ENCODE measurements around the gene CDC25B. TPM values are rescaled to one million over a fixed set of nuclear protein-coding genes. Genes with fewer than 3 reads are reported as not detected.
A peak's percentile ranks its signal among the peaks of the same experiment; 100 is the strongest.

The CDC25B gene
- total RNA-seq, 1 experiment from 2014 or later: 13.9 TPM

DNA sequence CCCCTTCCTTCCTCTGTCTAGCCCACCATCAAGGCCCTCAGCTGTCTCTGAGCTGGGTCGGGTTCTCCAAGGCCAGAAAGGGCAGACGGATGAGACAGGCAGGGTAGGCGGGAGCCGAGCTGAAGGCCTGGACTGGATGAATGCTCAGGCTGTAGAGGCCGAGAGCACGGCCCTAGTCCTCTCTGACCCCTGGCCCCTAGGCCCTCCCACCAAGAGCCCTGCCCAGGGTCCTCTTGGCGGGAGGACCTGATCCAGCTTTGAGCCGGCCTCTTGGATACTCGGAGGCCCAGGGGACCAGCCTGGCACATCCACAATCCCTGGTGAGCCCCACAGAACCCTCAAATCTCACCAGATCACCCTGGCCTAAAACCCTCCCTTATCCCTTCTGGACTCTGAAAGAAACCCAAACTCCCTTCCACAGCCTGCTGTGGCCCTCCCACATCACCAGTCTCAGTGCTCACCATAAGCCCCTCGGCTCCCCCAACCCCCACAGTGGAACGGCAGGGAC, 36.7 kb upstream of the CDC25B start:
- Histone ChIP-seq H3K4me3 (no peak overlapping the region), H3K36me3 (no peaks in the 10 kb centered on the region), H3K27me3 (no peaks in the 10 kb centered on the region), H3K9me3 (no peaks in the 10 kb centered on the region)
- DNase-seq: no peak

DNA sequence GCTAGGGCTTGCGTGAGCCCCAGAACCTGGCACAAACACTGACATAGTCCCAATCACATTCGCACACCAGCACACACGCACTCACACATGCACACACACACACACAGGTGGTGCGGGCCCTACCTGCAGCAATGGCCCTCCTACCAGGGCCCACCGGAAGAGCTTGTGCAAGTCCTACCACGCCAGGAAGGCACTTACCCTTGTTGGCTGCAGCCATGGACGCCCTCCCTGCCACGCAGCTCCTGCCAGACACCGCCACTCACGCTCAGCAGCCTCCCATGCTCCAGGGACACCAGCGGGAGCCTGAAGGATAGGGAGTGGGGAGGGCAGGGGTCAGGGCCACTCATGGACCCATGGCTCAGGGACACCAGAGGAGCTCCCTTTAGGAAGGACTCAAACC, 36.2 kb upstream of the CDC25B start:
- H3K4me3 ChIP-seq: no peak overlapping the region
- no peaks in the 10 kb centered on the region for H3K36me3 ChIP-seq
- H3K9me3 ChIP-seq: no peaks in the 10 kb centered on the region
- no peaks in the 10 kb centered on the region for H3K27me3 ChIP-seq
- DNase-seq: no peak

DNA sequence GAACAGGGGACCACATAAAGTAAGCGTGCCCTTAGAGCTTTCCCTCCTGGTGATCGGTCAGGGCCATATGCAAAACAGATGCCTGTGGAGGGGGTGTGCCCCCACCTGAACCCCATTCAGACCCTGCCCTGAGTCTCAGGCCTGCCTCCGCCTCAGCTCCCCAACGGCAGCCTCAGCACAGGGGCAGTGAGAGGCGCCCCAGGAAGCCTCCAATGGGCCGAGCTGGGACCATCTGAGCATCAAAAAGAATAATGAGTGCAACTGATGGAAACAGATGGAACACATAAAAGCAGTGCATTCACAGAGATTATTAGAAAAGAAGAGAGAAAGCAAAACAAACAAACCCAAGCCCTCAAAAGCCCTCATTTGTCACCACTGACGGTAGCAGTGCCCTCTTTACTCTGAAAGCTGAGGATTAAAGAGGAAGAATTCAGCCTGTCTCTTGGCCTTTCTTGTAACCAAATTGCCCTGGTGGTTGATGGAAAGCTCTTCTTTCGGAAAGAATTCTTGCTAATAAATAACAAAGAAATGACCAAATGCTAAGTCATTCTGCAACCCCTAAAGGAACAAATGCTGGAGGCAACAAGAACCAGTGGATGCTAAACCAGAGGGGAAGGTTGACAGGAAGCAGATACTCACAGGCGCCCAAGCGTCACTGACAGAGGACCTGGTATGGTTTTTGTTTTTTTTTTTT, 35.3 kb upstream of the CDC25B start:
- Histone ChIP-seq H3K36me3 (no peaks in the 10 kb centered on the region), H3K27me3 (no peaks in the 10 kb centered on the region), H3K9me3 (no peaks in the 10 kb centered on the region), H3K4me3 (no peak overlapping the region)
- no peak for DNase-seq

DNA sequence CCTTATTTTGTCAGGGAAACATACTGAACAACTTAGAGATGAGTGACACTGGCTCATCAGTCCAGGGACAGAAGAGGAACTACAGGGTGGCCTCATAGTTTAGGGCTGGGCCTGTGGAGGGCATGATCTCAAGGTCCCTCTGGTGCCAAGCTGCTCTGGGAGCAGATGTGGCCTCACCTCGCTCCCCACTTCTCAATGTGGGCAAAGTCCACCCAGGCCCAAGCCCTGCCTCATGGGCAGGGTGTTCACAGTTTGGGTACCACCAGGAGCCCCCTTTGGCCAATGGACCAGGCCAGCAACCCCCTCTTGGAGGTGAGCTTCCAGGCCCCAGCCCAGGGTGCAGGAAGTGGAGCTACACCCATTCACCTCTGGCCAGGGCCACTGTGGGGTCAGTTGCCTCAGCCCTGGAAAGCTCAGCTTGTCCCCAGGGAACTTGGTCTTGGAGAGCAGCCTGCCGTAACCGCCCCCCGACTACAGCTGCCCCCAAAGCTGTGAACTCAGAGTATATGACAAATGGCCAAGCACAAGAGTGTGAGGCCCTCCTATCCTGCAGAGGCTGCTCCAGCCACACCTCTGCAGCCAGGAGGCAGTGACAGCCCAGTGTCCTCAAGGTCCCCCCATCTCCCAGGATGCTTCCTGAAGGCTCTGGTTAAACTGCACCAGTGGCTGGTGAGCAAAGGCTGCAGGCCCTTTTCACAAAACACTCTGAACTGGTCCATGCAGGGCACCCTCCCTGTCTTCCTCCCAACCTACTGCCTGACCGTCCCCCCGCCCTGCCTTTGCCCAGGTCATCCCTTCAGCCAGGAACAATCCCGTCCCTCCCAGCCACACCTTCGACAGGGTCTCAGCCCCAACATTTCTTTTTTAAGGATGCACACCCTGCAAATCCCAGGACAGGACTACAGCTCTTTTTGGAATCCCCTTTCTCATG, 32.2 kb upstream of the CDC25B start:
- no peak for DNase-seq
- no peaks in the 10 kb centered on the region for H3K36me3 ChIP-seq

DNA sequence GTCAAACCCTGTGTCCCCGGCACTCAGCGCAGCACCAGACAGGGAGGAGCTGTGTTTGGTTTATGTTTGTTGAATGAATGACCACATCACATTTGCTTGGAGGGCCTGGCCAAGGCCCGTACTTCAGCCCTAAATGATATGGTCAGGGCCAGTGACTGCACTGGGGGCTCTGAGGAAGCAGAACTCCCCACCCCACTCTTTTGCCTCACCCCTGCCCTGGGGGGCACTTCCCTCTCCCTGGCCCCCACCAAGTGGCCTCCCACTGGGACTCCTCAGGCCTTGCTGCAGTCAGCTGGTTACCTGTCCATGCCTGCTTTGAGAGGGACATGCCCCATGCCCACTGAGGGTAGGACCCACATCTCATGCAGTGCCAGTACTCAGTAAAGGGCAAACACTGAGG, 31.5 kb upstream of the CDC25B start:
- H3K9me3 ChIP-seq: no peaks in the 10 kb centered on the region
- DNase-seq: no peak
- no peaks in the 10 kb centered on the region for H3K36me3 ChIP-seq
- H3K27me3 ChIP-seq: no peaks in the 10 kb centered on the region
- H3K4me3 ChIP-seq: no peak overlapping the region

More for the DNA sequence above, 32.2 kb upstream of the CDC25B start:
- Histone ChIP-seq H3K4me3 (no peak overlapping the region), H3K27me3 (no peaks in the 10 kb centered on the region), H3K9me3 (no peaks in the 10 kb centered on the region)

DNA sequence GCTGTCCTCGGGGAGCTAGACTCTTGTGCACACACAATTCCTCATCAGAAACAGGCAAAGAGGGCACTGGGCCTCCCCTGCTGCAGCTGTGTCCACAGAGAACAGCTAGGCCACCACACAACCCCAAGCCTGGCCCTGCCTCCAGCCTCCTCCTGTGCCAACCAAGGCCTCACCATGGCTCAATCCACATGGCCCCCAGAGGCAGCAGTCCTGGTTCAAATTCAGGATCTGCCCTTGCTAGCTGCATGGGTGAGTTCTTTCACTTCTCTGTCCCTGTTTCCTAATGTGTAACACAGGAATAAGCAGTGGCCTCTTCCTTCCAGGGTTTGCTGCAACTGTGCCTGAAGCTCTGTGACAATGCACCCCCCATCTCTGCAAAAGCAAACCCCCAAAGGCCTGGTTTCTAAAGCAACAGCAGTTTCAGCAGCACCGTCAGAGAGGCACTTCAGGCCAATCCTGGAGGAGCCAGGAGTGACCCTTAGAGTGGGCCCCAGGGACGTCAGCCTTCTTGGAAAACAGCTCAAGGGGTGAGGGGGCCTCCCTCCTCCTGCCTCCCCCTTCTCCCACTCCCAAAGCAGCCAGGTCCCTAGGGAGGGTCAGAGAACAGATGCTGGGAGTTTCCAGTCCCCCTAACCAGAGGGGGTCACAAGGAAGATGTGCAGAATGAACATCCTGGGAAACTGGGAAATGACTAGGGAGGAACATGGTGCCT, 30.8 kb upstream of the CDC25B start:
- no peaks in the 10 kb centered on the region for H3K9me3 ChIP-seq

DNA sequence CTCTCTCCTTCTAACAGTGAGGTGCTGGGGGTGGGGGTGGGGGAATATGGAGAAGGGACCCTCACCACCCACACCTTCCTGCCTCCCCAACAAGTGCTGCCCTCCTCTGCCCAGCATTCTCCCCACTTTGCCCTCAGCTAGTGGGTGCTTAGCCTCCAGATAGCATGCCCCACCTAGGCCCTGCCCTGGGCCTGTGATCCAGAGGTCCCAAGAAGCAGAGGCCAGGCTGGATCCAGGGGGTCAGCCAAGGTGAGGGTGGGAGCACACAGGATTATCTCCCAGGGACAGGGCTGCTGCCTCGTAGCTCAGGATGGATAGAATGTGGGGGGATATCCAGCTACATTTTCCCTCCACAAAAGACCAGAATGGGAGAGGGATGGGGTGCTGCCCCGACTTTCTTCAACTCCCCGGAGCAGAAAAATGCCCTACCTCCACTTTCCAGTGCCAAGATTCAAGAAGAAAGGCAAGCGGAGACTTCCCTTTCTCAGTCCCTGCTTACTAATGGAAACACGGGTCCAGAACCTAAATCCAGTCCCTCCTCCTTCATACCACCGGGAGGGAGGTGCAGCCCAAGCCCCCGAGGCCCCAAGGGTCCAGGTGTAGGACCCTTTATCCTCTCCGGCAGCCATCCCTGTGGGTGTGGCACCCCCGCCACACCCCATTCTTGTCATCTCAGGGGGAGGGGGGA, 29.5 kb upstream of the CDC25B start:
- Histone ChIP-seq H3K36me3 (no peaks in the 10 kb centered on the region), H3K4me3 (peak overlapping the region; percentile 77), H3K27me3 (no peaks in the 10 kb centered on the region), H3K9me3 (no peaks in the 10 kb centered on the region)
- no peak for DNase-seq

More for the DNA sequence above, 30.8 kb upstream of the CDC25B start:
- no peak for DNase-seq
- Histone ChIP-seq H3K4me3 (no peak overlapping the region), H3K36me3 (no peaks in the 10 kb centered on the region), H3K27me3 (no peaks in the 10 kb centered on the region)

DNA sequence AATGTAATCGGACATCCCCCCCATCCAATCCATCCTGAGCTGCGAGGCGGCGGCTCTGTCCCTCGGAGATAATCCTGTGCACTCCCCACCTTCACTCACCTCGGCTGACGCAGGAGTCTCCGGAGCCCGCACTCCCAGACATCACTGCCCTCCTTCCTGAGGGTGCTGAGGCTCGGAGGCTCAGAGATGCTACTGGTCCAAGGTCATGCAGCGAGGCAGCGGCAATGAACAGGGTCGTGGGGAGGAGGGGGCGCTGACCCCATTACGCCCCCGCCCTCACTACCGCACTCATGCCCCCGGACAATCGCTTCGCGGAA, 29.0 kb upstream of the CDC25B start:
- DNase-seq: no peak
- Histone ChIP-seq H3K27me3 (no peaks in the 10 kb centered on the region), H3K9me3 (no peaks in the 10 kb centered on the region), H3K4me3 (peak overlapping the region; percentile 77), H3K36me3 (no peaks in the 10 kb centered on the region)

DNA sequence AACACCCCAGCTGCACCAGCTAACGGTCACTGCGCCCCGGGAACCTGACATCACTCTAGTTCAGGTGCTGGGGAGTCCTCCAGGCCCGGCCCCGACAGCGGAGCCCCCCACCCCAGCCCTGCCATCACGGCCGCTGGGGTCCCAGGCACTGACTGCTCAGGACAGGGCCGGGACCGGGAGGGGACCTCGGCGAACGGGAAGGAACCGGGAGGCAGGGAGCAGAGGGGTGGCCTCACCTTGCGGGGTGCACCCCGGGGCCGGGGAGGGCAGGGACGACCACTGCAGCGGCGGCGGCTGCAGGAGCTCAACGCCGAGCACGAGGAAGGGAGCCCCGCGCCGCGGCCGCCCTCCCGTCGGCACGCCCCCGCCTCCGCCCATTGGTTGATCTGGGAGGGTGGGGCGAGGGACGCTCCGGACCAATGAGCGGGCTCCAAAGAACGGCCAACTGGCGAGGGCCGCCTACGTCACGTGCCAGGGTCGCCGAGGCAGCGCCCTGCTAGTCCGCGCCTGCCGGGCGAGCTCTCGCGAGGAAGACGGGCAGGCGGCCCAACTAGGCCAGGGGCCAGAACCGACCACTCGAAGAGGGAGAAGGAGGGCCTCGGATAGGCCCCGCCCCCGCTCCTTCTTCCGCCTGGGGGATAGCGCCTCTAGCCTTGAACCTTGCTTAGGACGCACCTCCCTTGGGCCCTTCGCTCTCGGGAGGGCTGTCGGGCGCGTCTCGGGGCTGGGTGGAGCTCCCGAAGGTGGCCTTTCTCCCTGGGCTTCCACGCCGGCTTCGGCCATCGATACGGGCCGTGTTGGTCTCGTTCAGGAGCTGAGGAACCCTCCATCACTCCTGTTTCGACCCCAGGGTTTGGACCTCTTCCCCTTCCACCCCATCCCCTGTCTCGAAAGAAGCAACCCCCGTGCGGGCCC, 28.4 kb upstream of the CDC25B start, which contains the start of gene ADISSP:
Gene ADISSP (minus strand): TSS at position 327 of the 915 bp plus-strand sequence. CDS start 7,653 bp downstream, outside the sequence.
- DNase-seq: peak; percentile 98
- no peaks in the 10 kb centered on the region for H3K9me3 ChIP-seq
- no peaks in the 10 kb centered on the region for H3K27me3 ChIP-seq
- H3K4me3 ChIP-seq: peak within 1 kb of the TSS; percentile 77
- H3K36me3 ChIP-seq: no peaks in the 10 kb centered on the region

DNA sequence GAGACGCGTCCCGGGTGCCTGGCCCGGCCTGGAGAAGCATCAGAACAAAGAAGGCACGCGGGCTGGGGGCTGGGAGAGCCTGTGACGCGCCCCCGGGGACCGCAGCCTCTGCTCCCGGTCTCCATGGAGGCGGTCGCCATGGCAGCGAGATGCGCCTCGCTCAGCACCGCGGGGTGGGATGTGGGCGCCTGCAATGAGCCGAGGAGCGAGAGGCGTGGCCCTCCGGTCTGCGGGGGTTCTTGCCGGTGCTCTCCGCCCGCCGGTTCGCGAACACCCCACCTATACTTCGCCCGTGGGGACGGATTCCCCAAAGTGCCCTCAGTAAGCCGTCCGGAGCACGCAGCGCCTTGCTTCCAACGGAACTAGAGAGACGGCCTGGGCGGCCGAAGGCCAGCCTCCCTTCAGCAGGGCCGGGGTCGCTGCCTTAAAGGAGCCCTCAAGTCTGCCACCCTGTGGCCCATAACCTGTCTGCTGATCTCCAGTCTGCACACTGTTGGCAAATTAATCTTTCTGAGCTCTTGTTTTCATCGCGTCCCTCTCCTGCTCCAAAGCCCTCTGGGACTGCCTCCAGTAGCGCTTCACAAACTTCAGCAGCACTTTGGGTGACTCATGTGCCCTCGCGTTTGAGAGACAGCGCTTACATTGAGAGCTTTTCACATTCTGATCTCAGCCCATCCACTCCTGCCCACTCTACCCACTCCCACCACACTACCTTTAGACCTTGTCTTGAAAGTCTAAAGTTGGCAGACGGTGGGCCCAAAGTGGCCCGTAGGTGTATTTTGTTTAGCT, 27.6 kb upstream of the CDC25B start:
- Histone ChIP-seq H3K4me3 (peak overlapping the region; percentile 77), H3K27me3 (no peaks in the 10 kb centered on the region), H3K9me3 (no peaks in the 10 kb centered on the region), H3K36me3 (no peaks in the 10 kb centered on the region)
- peak; percentile 76 for DNase-seq

DNA sequence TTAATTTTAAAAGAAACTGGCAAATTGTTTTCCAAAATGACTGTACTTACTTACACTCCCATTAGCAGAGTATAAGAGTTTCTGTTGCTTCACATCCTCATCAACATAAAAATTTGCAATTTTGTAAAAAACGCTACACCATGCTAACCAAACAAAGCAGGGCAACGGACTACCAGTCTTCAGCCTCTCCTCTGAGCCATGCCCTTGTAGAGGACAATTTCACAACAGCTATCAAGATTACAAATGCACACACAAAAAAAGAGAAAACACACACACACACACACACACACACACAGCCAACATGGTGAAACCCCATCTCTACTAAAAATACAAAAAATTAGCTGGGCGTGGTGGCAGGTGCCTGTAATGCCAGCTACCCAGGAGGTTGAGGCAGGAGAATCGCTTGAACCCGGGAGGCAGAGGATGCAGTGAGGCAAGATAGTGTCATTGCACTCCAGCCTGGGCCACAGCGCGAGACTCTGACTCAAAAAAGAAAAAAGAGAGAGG, 24.5 kb upstream of the CDC25B start:
- Histone ChIP-seq H3K4me3 (no peak overlapping the region), H3K36me3 (no peaks in the 10 kb centered on the region), H3K9me3 (no peaks in the 10 kb centered on the region), H3K27me3 (no peaks in the 10 kb centered on the region)
- no peak for DNase-seq

DNA sequence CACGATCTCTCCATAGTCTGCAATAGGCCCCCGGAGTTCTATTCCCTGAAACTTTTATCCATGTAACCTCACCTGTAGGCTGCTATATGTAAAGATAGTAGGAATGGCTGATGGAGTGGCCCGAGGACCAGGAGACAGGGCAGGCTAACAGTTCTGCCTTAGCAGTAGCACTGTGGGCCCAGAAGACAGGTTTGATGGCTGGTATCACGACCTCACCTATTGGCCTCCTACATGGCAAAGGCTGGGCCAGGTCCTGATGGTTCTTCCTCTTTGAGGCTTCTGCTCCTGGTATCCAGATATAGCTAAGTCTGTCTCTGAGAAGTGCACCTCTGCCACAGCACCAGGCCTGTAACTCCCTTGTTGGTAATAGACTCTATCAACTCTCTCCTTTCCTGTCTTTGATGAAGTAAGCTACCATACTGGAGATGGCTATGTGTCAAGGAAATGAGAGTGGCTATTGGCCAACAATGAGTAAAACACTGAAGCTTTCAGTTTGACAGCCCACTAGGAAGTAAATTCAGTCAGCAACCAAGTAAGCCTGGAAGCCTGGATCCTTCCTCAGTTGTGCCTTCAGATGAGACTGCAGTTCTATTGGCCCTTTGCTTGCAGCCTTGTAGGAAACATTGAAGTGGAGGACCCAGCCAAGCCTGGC, 20.5 kb upstream of the CDC25B start:
- no peak for DNase-seq

DNA sequence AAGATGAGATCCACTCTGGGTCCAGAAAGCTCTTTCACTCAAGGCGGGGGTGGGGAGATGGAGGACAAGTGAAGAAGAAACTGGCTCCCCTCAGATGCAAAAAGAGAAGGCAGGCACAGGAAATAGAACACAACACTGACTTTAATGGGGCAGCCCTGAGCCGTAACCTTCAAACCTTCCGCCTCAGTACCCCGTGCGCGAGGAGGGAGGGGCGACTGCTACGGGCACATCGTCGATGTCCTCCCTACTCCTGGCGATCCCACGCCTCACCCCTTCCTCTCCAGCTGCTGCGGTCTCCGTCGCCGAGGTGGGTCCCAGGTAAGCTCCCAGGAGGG, 18.8 kb upstream of the CDC25B start:
- Histone ChIP-seq H3K4me3 (no peak overlapping the region), H3K9me3 (no peaks in the 10 kb centered on the region), H3K36me3 (peaks cover 5% of the 10 kb centered on the region; the same call in 1 of the 2 replicates), H3K27me3 (no peaks in the 10 kb centered on the region)
- no peak for DNase-seq

More for the DNA sequence above, 20.5 kb upstream of the CDC25B start:
- H3K36me3 ChIP-seq: no peaks in the 10 kb centered on the region
- no peaks in the 10 kb centered on the region for H3K27me3 ChIP-seq
- no peaks in the 10 kb centered on the region for H3K9me3 ChIP-seq
- no peak overlapping the region for H3K4me3 ChIP-seq

Measured in MG63 (cell line).